Kidney epithelial cell (primary cell): Measurements from ENCODE around the gene ZNF365. TPM values are rescaled to one million over a fixed set of nuclear protein-coding genes. Genes with fewer than 3 reads are reported as not detected.
A peak's percentile ranks its signal among the peaks of the same experiment; 100 is the strongest.
"Not testable (repeated sequence)": the region's sequence is repeated elsewhere in the genome, so short reads cannot be mapped to it uniquely, and the experiment has no call there.

Experiments
- DNase-seq: peaks from one replicate; pipeline ENCODE4 v3.0.0-alpha.2; 2010; ENCODE audit warnings: low read depth
- H3K27me3 ChIP-seq: 2 replicates; pipeline ENCODE4 v1.6.0; 2011; ENCODE audit warnings: low read length; ENCODE audit not compliant: control insufficient read depth, insufficient read depth
- H3K36me3 ChIP-seq: 2 replicates; pipeline ENCODE4 v1.5.1; 2011; ENCODE audit warnings: low read length; ENCODE audit not compliant: control insufficient read depth, insufficient read depth
- H3K4me3 ChIP-seq: 2 replicates; pipeline ENCODE4 v1.5.1; 2011; ENCODE audit warnings: low read depth, mild to moderate bottlenecking, control low read depth, low read length
- total RNA-seq: library from RNA; depleted of rRNA; stranded (reverse); fragments of >200 nt; gene quantifications from 2 replicates; pipeline ENCODE4 v1.2.3, GENCODE V29; 2015
- TF ChIP-seq, protein P1 (sequence below): IDR thresholded peaks from 2 replicates; pipeline ENCODE4 v1.5.1; 2011; ENCODE audit warnings: mild to moderate bottlenecking, moderate library complexity, low read length, control low read depth, inconsistent platforms; ENCODE audit not compliant: insufficient read depth, poor library complexity, severe bottlenecking

ZNF365 gene
- total RNA-seq, 1 donor from 2014 or later = 6.9 TPM

DNA sequence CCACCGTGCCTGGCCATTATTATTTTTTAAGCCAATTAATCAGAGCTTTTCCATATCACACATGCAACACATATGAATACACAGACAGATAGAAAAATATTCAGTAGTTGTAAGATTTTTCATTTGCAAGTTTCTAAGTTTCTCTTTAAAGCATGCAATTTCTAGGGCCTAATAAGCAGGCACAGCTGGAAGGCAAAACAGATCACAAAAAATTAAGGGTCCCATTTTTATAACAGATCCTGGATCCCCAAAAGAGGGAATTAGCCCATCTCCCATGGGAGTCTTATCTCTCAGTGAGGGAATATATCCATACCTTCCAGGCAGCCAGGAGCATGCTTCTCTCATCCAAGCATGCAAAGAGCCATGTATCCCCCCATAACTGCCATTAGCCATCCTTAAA, 31.2 kb upstream of the ZNF365 start:
- Histone ChIP-seq H3K36me3 (no peaks in the 10 kb centered on the region), H3K4me3 (no peak overlapping the region), H3K27me3 (no peaks in the 10 kb centered on the region)
- DNase-seq = no peak
- TF ChIP-seq, protein P1, sequence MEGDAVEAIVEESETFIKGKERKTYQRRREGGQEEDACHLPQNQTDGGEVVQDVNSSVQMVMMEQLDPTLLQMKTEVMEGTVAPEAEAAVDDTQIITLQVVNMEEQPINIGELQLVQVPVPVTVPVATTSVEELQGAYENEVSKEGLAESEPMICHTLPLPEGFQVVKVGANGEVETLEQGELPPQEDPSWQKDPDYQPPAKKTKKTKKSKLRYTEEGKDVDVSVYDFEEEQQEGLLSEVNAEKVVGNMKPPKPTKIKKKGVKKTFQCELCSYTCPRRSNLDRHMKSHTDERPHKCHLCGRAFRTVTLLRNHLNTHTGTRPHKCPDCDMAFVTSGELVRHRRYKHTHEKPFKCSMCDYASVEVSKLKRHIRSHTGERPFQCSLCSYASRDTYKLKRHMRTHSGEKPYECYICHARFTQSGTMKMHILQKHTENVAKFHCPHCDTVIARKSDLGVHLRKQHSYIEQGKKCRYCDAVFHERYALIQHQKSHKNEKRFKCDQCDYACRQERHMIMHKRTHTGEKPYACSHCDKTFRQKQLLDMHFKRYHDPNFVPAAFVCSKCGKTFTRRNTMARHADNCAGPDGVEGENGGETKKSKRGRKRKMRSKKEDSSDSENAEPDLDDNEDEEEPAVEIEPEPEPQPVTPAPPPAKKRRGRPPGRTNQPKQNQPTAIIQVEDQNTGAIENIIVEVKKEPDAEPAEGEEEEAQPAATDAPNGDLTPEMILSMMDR = no peak

DNA sequence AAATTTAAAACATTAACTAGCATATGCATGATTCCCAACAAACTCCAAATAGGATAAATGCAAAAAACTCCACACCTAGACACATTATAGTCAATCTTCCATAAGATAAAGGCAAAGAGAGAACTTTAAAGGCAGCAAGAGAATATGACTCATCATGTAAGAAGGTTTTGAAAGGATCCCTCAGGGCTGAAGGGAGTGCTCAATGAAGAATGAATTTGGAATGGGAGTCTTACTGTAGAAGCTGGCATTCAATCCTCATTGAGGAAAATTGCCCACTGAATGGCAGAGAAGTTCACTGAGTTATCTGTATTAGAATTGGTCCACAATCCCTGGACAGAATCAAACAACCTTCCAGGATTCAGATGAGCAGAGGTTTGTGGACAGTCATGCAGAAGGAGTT, 26.1 kb upstream of the ZNF365 start:
- TF ChIP-seq, protein P1 = no peak
- no peak overlapping the region for H3K4me3 ChIP-seq
- no peak for DNase-seq
- H3K27me3 ChIP-seq = no peaks in the 10 kb centered on the region
- H3K36me3 ChIP-seq = no peaks in the 10 kb centered on the region

DNA sequence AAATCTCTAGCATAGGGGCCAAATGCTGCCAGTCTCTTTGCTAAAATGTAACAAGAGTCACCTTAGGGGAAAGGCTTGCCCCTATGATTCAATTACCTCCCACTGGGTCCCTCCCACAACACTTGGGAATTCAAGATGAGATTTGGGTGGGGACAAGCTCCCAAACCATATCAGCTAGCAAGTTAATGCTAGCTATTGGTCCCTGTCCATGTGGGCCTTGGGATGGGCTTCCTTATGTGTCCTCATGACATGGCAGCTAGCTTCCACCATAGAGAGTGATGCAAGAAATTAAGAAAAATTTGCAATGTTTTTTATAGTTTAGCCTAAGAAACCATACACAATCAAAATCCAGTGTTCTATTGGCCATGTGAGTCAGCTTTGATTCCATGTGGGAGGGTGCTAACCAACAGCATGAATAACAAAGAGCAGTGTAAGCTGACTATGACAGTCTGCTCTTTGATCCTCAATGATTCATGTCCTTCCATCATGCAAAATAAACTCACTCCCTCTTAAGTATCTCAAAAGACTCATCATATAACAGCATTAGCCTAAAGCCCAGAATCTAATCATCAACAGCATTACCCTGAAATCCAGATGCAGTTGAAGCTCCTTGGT, 21.7 kb upstream of the ZNF365 start:
- TF ChIP-seq, protein P1 = no peak
- Histone ChIP-seq H3K36me3 (no peaks in the 10 kb centered on the region), H3K4me3 (no peak overlapping the region), H3K27me3 (no peaks in the 10 kb centered on the region)
- DNase-seq = peak; percentile 28

DNA sequence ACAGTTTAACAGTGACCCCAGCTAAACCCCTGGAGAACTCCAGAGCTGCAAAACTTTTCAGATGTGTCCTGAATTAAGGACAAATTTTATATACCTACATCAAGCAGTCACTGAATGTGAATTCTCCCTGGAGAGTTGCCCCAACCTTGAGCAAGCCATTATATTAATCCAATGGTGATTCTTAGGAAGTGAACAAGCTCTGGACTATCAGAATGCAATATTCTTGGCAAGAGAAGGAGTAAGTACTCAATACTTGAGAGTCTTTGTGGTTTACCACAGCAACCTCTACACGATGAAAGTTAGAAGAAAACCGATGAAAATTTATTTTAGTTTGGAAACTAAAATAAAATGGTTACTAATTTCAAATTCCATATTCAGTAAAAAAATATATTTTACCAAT, 19.3 kb upstream of the ZNF365 start:
- DNase-seq = no peak
- Histone ChIP-seq H3K27me3 (no peaks in the 10 kb centered on the region), H3K4me3 (no peak overlapping the region), H3K36me3 (no peaks in the 10 kb centered on the region)
- TF ChIP-seq, protein P1 = no peak

DNA sequence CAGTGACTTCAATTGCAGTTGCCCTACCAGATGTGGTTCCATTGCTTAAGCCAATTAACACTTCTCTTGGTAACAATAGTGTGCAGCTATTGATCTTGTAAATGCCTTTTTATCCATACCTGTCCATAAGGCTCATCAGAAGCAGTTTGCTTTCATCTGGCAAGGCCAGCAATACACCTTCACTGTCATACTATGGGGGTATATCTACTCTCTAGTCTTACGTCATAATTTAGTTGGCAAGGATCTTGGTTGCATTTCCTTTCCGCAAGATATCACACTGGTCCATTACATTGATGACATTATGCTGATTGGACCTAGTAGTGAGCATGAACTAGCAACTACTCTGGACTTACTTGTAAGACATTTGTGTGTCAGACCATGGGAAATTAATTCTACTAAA, 17.7 kb upstream of the ZNF365 start:
- no peak overlapping the region for H3K4me3 ChIP-seq
- no peaks in the 10 kb centered on the region for H3K36me3 ChIP-seq
- TF ChIP-seq, protein P1 = no peak
- no peaks in the 10 kb centered on the region for H3K27me3 ChIP-seq
- DNase-seq = no peak

DNA sequence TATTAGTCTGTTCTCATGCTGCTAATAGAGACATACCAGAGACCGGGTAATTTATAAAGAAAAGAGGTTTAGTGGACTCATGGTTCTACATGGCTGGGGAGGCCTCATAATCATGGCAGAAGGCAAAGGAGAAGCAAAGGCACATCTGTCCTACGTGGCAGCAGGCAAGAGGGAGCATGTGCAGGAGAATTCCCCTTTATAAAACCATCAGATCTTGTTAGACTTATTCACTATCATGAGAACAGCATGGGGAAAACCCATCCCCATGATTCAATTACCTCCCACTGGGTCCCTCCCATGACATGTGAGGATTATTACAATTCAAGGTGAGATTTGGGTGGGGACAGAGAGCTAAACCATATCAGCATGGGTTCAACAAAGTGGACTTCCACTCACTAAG, 16.0 kb upstream of the ZNF365 start:
- not testable (repeated sequence) for H3K27me3 ChIP-seq, DNase-seq, H3K36me3 ChIP-seq, H3K4me3 ChIP-seq
